T1000 (cell line): ENCODE data around the gene NALF2.

Experiments
- DNase-seq: peaks from one replicate; lab custom pipeline; 2025; ENCODE audit warnings: mixed read lengths; lab: John Stamatoyannopoulos, UW

Gene NALF2

GRCh38 chrX:69530306-69530705, 26.2 kb downstream of the NALF2 start:
- no peak for DNase-seq

- DNase-seq, result no peak
Observed at GRCh38 chrX:69531031-69531755, 27.1 kb downstream of the NALF2 start.

GRCh38 chrX:69535661-69536060, 31.5 kb downstream of the NALF2 start:
- no peak for DNase-seq

GRCh38 chrX:69538321-69538876, 34.3 kb downstream of the NALF2 start:
- no peak for DNase-seq

- DNase-seq, result no peak
Observed at GRCh38 chrX:69539437-69539836, 35.3 kb downstream of the NALF2 start.

- DNase-seq, result no peak
Observed at GRCh38 chrX:69541956-69542355, 37.8 kb downstream of the NALF2 start.

- no peak for DNase-seq
Observed at GRCh38 chrX:69543572-69543971, 39.4 kb downstream of the NALF2 start.

GRCh38 chrX:69546417-69546816, 42.3 kb downstream of the NALF2 start:
- DNase-seq, result no peak

- no peak for DNase-seq
Observed at GRCh38 chrX:69546978-69547377, 42.9 kb downstream of the NALF2 start.

GRCh38 chrX:69551421-69552009, 47.4 kb downstream of the NALF2 start:
- no peak for DNase-seq

- no peak for DNase-seq
Observed at GRCh38 chrX:69552512-69552911, 48.4 kb downstream of the NALF2 start.
